ENCODE results near the gene AP3B2.

DNA sequence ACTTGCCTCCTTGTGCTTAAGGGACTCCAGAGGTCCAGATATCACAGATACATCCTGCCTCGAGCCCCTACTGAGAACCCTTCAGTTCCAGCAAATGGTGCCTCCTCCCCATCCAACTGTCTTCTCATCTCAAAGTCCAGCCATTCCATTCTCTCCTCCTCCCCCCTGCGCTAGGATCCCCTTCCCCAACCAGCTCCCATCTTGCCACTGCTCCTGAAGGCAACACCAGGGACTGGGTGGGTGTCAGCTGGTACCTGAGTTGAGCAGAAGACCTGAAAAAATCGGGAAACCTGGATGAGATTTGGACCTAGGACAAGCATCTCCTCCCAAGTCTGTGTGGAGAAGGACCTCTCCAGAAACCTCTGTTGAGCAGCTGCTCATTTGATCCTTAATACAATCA, 2.4 kb upstream of the AP3B2 start:
- TF ChIP-seq, protein P1, sequence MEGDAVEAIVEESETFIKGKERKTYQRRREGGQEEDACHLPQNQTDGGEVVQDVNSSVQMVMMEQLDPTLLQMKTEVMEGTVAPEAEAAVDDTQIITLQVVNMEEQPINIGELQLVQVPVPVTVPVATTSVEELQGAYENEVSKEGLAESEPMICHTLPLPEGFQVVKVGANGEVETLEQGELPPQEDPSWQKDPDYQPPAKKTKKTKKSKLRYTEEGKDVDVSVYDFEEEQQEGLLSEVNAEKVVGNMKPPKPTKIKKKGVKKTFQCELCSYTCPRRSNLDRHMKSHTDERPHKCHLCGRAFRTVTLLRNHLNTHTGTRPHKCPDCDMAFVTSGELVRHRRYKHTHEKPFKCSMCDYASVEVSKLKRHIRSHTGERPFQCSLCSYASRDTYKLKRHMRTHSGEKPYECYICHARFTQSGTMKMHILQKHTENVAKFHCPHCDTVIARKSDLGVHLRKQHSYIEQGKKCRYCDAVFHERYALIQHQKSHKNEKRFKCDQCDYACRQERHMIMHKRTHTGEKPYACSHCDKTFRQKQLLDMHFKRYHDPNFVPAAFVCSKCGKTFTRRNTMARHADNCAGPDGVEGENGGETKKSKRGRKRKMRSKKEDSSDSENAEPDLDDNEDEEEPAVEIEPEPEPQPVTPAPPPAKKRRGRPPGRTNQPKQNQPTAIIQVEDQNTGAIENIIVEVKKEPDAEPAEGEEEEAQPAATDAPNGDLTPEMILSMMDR (IDR thresholded peaks at IDR 0.05; ENCODE audit: borderline replicate concordance, extremely low read depth, low read length, poor library complexity, severe bottlenecking): no peak
- TF ChIP-seq EZH2 (IDR thresholded peaks at IDR 0.05; ENCODE audit: borderline replicate concordance, low read depth, low read length, severe bottlenecking): no peak
